D341Med (cell line): Measurements from ENCODE around the gene LRRC17.
"Not testable (repeated sequence)": the region's sequence is repeated elsewhere in the genome, so short reads cannot be mapped to it uniquely, and the experiment has no call there.

ENCODE experiments used
- DNase-seq: peaks from one replicate; pipeline ENCODE4 v3.0.0; 2012; ENCODE audit warnings: low spot score

LRRC17 gene

GRCh38 chr7:102942868-102943267 lies 30.1 kb downstream of the LRRC17 start:
- no peak for DNase-seq

GRCh38 chr7:102943423-102944169 lies 30.8 kb downstream of the LRRC17 start:
- DNase-seq: no peak

GRCh38 chr7:102944241-102944640 lies 31.4 kb downstream of the LRRC17 start:
- DNase-seq: no peak

- DNase-seq: no peak
Measured at GRCh38 chr7:102951839-102952238, 39.0 kb downstream of the LRRC17 start.

GRCh38 chr7:102953406-102953805 lies 40.6 kb downstream of the LRRC17 start:
- DNase-seq: no peak

- not testable (repeated sequence) for DNase-seq
Measured at GRCh38 chr7:102954359-102954758, 41.6 kb downstream of the LRRC17 start.

- DNase-seq: not testable (repeated sequence)
Measured at GRCh38 chr7:102958004-102958403, 45.2 kb downstream of the LRRC17 start.

GRCh38 chr7:102961993-102962392 lies 49.2 kb downstream of the LRRC17 start:
- DNase-seq: not testable (repeated sequence)

- no peak for DNase-seq
Measured at GRCh38 chr7:102966465-102966864, 53.7 kb downstream of the LRRC17 start.

- no peak for DNase-seq
Measured at GRCh38 chr7:102967798-102968197, 55.0 kb downstream of the LRRC17 start.

- DNase-seq: no peak
Measured at GRCh38 chr7:102973096-102973802, 60.4 kb downstream of the LRRC17 start.

- DNase-seq: no peak
Measured at GRCh38 chr7:102974366-102975236, 61.8 kb downstream of the LRRC17 start.

GRCh38 chr7:102975854-102976253 lies 63.1 kb downstream of the LRRC17 start:
- DNase-seq: no peak

- no peak for DNase-seq
Measured at GRCh38 chr7:102976493-102976892, 63.7 kb downstream of the LRRC17 start.

GRCh38 chr7:102977586-102977985 lies 64.8 kb downstream of the LRRC17 start:
- not testable (repeated sequence) for DNase-seq

GRCh38 chr7:102978284-102978683 lies 65.5 kb downstream of the LRRC17 start:
- DNase-seq: no peak

- DNase-seq: no peak
Measured at GRCh38 chr7:102979670-102980069, 66.9 kb downstream of the LRRC17 start.

GRCh38 chr7:102981451-102981850 lies 68.7 kb downstream of the LRRC17 start:
- DNase-seq: no peak

- no peak for DNase-seq
Measured at GRCh38 chr7:102982235-102982634, 69.4 kb downstream of the LRRC17 start.

- no peak for DNase-seq
Measured at GRCh38 chr7:102983602-102984001, 70.8 kb downstream of the LRRC17 start.

GRCh38 chr7:102985176-102985783 lies 72.5 kb downstream of the LRRC17 start:
- no peak for DNase-seq

- DNase-seq: no peak
Measured at GRCh38 chr7:102988088-102988487, 75.3 kb downstream of the LRRC17 start.
